Esophagus muscularis mucosa (tissue), 4 donors: ENCODE results near the gene TFAM.

Source experiments
- CTCF ChIP-seq, 3 experiments: fragments of 200-600 bp in 2 of 3; fragments of 450-650 bp in 1 of 3; sonication (generic) in 2 of 3; IDR thresholded peaks; one replicate each; pipeline ENCODE4 v1.5.1; 2017 to 2019; ENCODE audit warnings: antibody characterized with exemption in 3 of 3, mild to moderate bottlenecking in 2 of 3, moderate library complexity in 1 of 3
- EP300 ChIP-seq: sonication (generic); formaldehyde crosslinking; IDR thresholded peaks from one replicate; pipeline ENCODE4 v1.6.1; 2017; ENCODE audit warnings: antibody characterized with exemption
- POLR2AphosphoS5 ChIP-seq, 2 donors: sonication (generic); formaldehyde crosslinking; IDR thresholded peaks; one replicate each; pipeline ENCODE4 v1.6.1; 2017; ENCODE audit warnings: antibody characterized with exemption in 2 of 2

- TF ChIP-seq POLR2AphosphoS5 (IDR thresholded peaks at IDR 0.05) (no peak), CTCF (IDR thresholded peaks at IDR 0.05) (no peak), EP300 (no peak)
Measured at GRCh38 chr10:58439632-58440364, 54.6 kb downstream of the TFAM start.
